Chondrocyte (in vitro differentiated cells): Measurements from ENCODE around the gene MCFD2. TPM values are rescaled to one million over a fixed set of nuclear protein-coding genes. Genes with fewer than 3 reads are reported as not detected.
"Not testable (repeated sequence)": the region's sequence is repeated elsewhere in the genome, so short reads cannot be mapped to it uniquely, and the experiment has no call there.

Source experiments
- DNase-seq: peaks from one replicate; pipeline ENCODE4 v3.0.0; 2021; ENCODE audit warnings: mixed read lengths, low spot score
- H3K27ac Mint-ChIP-seq: one replicate; pipeline ENCODE4 v1.8.0; 2021; ENCODE audit warnings: mild to moderate bottlenecking, moderate library complexity, mixed read lengths; ENCODE audit not compliant: unreplicated experiment
- H3K27me3 Mint-ChIP-seq: 2 replicates; pipeline ENCODE4 v1.8.0; 2021; ENCODE audit warnings: low read depth, mixed read lengths
- H3K36me3 Mint-ChIP-seq: 2 replicates; pipeline ENCODE4 v1.8.0; 2021; ENCODE audit warnings: low read depth, mixed read lengths
- H3K4me1 Mint-ChIP-seq: 2 replicates; pipeline ENCODE4 v1.8.0; 2021; ENCODE audit warnings: low read depth, mild to moderate bottlenecking, mixed read lengths
- H3K4me3 Mint-ChIP-seq: one replicate; pipeline ENCODE4 v1.8.0; 2021; ENCODE audit warnings: mild to moderate bottlenecking, moderate library complexity, mixed read lengths; ENCODE audit not compliant: unreplicated experiment
- H3K9me3 Mint-ChIP-seq: 2 replicates; pipeline ENCODE4 v1.8.0; 2021; ENCODE audit warnings: low read depth, mixed read lengths
- CTCF ChIP-seq: fragments of 200-600 bp; sonication (generic); IDR thresholded peaks from 2 replicates; pipeline ENCODE4 v1.5.0; 2021; ENCODE audit warnings: antibody characterized with exemption, mild to moderate bottlenecking, moderate library complexity
- total RNA-seq: library from RNA; stranded (reverse); gene quantifications from 3 replicates; pipeline ENCODE4 v1.2.1, GENCODE V29; 2021

Gene MCFD2
- total RNA-seq, 1 donor from 2014 or later, result 95.0 TPM

GRCh38 chr2:46909771-46910419 lies 5.7 kb downstream of the MCFD2 start:
- no peak for TF ChIP-seq CTCF
- peak overlapping the region; percentile 82 for H3K27ac Mint-ChIP-seq
- no peaks in the 10 kb centered on the region for H3K9me3 Mint-ChIP-seq
- no peak for DNase-seq
- H3K27me3 Mint-ChIP-seq, result no peaks in the 10 kb centered on the region
- no peak overlapping the region for H3K4me3 Mint-ChIP-seq
- peaks cover 43% of the 10 kb centered on the region for H3K4me1 Mint-ChIP-seq
- H3K36me3 Mint-ChIP-seq, result peaks cover 29% of the 10 kb centered on the region

- Mint-ChIP-seq H3K9me3 (no peaks in the 10 kb centered on the region), H3K4me3 (no peak overlapping the region), H3K27me3 (no peaks in the 10 kb centered on the region), H3K4me1 (peaks cover 35% of the 10 kb centered on the region), H3K27ac (peak overlapping the region; percentile 82), H3K36me3 (peaks cover 33% of the 10 kb centered on the region)
- TF ChIP-seq CTCF, result no peak
- no peak for DNase-seq
These were observed 6.5 kb downstream of the MCFD2 start for GRCh38 chr2:46909150-46909549.

GRCh38 chr2:46904908-46905678 lies 10.5 kb downstream of the MCFD2 start:
- not testable (repeated sequence) for H3K27ac Mint-ChIP-seq, H3K9me3 Mint-ChIP-seq, H3K4me3 Mint-ChIP-seq, DNase-seq, H3K27me3 Mint-ChIP-seq
- Mint-ChIP-seq H3K36me3 (peaks cover 32% of the 10 kb centered on the region), H3K4me1 (peaks cover 16% of the 10 kb centered on the region)

- H3K27ac Mint-ChIP-seq, DNase-seq, H3K9me3 Mint-ChIP-seq, H3K4me1 Mint-ChIP-seq, H3K27me3 Mint-ChIP-seq, H3K4me3 Mint-ChIP-seq: not testable (repeated sequence)
- H3K36me3 Mint-ChIP-seq, result peaks cover 23% of the 10 kb centered on the region
These were observed 12.6 kb downstream of the MCFD2 start for GRCh38 chr2:46902980-46903379.

GRCh38 chr2:46902465-46902864 lies 13.1 kb downstream of the MCFD2 start:
- no peaks in the 10 kb centered on the region for H3K27me3 Mint-ChIP-seq
- no peak for DNase-seq
- TF ChIP-seq CTCF, result no peak
- peaks cover 7% of the 10 kb centered on the region for H3K4me1 Mint-ChIP-seq
- no peaks in the 10 kb centered on the region for H3K9me3 Mint-ChIP-seq
- H3K36me3 Mint-ChIP-seq, result peaks cover 20% of the 10 kb centered on the region
- H3K4me3 Mint-ChIP-seq, result no peak overlapping the region
- no peak overlapping the region for H3K27ac Mint-ChIP-seq

- no peak for DNase-seq
- H3K4me3 Mint-ChIP-seq, result no peak overlapping the region
- H3K27me3 Mint-ChIP-seq, result no peaks in the 10 kb centered on the region
- H3K36me3 Mint-ChIP-seq, result peaks cover 12% of the 10 kb centered on the region
- TF ChIP-seq CTCF, result no peak
- no peak overlapping the region for H3K27ac Mint-ChIP-seq
- H3K9me3 Mint-ChIP-seq, result no peaks in the 10 kb centered on the region
- peaks cover 7% of the 10 kb centered on the region for H3K4me1 Mint-ChIP-seq
These were observed 14.0 kb downstream of the MCFD2 start for GRCh38 chr2:46901611-46902010.
